ENCODE data around the gene BDKRB2. TPM values are rescaled to one million over a fixed set of nuclear protein-coding genes. Genes with fewer than 3 reads are reported as not detected.

Gene BDKRB2
- total RNA-seq, 1 experiment from 2014 or later = 0.21 TPM

DNA sequence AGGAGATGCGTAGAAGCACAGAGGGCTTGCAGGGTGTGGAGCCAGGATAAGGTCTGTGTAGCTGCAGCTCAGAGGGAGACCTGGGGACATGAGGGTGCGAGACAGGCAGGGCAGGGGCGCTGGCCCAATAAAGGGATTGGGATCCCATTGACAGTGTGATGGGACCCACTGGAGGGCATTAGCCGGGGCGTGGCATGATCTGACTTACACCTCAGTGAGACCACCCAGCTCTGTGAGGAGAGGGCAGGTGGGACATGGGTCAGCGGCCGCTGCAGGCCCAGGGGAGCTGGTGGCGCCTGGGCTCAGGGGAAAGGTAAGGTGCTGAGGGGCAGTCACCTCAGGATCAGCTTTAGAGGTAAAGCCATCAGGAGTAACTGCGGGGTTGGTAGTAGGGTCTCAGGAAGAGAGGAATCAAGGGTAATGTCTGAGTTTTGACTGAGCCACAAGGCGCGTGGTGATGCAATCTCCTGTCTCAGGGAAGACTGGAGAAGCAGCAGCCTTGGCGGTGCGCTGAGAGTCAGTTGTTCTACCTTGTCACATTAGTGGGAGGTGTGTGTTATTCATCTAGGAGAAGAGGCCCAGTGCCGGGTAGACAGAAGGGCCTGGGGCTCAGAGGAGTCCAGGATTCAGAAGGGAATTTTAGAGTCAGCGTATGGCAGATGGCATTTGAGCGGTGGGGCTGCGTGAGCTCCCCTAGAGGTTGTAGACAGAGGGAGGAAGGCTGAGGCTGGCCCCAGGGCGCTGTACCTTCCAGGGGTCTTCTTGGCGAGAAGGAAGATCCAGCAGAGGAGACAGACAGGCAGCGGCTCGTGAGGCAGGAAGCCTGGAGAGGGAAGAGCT lies 30.8 kb upstream of the BDKRB2 start:
- CTCF ChIA-PET = no interaction called here
- intact Hi-C loops (cut with micrococcal nuclease; ENCODE audit: unreplicated experiment) = no loop called here
- H3K36me3 ChIP-seq (ENCODE audit: insufficient read depth, low read length, poor library complexity, severe bottlenecking) = no peaks in the 10 kb centered on the region
- H3K27ac ChIP-seq (ENCODE audit: low read depth, low read length, poor library complexity, severe bottlenecking) = no peak overlapping the region
- no peak for TF ChIP-seq EZH2 (IDR thresholded peaks at IDR 0.05; ENCODE audit: borderline replicate concordance, low read depth, low read length, poor library complexity, severe bottlenecking)
- TF ChIP-seq, protein P1, sequence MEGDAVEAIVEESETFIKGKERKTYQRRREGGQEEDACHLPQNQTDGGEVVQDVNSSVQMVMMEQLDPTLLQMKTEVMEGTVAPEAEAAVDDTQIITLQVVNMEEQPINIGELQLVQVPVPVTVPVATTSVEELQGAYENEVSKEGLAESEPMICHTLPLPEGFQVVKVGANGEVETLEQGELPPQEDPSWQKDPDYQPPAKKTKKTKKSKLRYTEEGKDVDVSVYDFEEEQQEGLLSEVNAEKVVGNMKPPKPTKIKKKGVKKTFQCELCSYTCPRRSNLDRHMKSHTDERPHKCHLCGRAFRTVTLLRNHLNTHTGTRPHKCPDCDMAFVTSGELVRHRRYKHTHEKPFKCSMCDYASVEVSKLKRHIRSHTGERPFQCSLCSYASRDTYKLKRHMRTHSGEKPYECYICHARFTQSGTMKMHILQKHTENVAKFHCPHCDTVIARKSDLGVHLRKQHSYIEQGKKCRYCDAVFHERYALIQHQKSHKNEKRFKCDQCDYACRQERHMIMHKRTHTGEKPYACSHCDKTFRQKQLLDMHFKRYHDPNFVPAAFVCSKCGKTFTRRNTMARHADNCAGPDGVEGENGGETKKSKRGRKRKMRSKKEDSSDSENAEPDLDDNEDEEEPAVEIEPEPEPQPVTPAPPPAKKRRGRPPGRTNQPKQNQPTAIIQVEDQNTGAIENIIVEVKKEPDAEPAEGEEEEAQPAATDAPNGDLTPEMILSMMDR (conservative IDR thresholded peaks at IDR 0.05; ENCODE audit: low read depth, low read length) = no peak
- H3K4me3 ChIP-seq (ENCODE audit: low read depth, low read length, poor library complexity, severe bottlenecking) = no peak overlapping the region
- DNase-seq (ENCODE audit: low spot score) = no peak
- peaks cover 4% of the 10 kb centered on the region for H3K27me3 ChIP-seq (replicated peaks; ENCODE audit: insufficient read depth, low read depth, low read length, poor library complexity)
- POLR2A ChIA-PET (ENCODE audit: low non-redundant PET) = no interaction called here
- no TSS peak for BruUV-seq (replicated peaks)
- no peaks in the 10 kb centered on the region for H3K9me3 ChIP-seq (ENCODE audit: low read depth, low read length, poor library complexity, severe bottlenecking)
- no peaks in the 10 kb centered on the region for H3K4me1 ChIP-seq (ENCODE audit: insufficient read depth, low read length, poor library complexity, severe bottlenecking)

DNA sequence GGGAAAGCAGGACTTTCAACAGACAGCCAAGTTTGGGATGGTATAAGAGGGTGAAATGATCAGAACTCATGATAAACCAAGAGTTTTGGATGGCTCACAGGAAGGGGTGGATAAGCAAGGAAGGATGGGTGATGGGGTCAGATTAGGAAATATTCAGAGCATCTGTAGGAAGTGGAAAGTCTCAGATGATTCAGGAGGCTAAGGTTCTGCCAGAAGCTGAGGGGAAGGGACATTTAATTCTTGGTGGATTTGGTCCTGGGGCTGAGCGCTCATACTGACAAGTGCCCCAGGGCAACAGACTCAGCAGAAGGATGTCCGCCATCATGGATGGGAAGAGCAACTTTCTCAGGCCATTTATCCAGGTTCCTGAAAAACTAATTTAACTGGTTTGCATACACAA lies 28.4 kb upstream of the BDKRB2 start:
- Histone ChIP-seq H3K36me3 (ENCODE audit: insufficient read depth, low read length, poor library complexity, severe bottlenecking) (no peaks in the 10 kb centered on the region), H3K4me3 (ENCODE audit: low read depth, low read length, poor library complexity, severe bottlenecking) (no peak overlapping the region), H3K27ac (ENCODE audit: low read depth, low read length, poor library complexity, severe bottlenecking) (no peak overlapping the region), H3K27me3 (replicated peaks; ENCODE audit: insufficient read depth, low read depth, low read length, poor library complexity) (peaks cover 4% of the 10 kb centered on the region), H3K4me1 (ENCODE audit: insufficient read depth, low read length, poor library complexity, severe bottlenecking) (no peaks in the 10 kb centered on the region), H3K9me3 (ENCODE audit: low read depth, low read length, poor library complexity, severe bottlenecking) (no peaks in the 10 kb centered on the region)
- DNase-seq (ENCODE audit: low spot score) = no peak
- POLR2A ChIA-PET (ENCODE audit: low non-redundant PET) = no interaction called here
- no TSS peak for BruUV-seq (replicated peaks)
- TF ChIP-seq, protein P1 (conservative IDR thresholded peaks at IDR 0.05; ENCODE audit: low read depth, low read length) = no peak
- TF ChIP-seq EZH2 (IDR thresholded peaks at IDR 0.05; ENCODE audit: borderline replicate concordance, low read depth, low read length, poor library complexity, severe bottlenecking) = no peak
- intact Hi-C loops (cut with micrococcal nuclease; ENCODE audit: unreplicated experiment) = no loop called here
- CTCF ChIA-PET = no interaction called here

DNA sequence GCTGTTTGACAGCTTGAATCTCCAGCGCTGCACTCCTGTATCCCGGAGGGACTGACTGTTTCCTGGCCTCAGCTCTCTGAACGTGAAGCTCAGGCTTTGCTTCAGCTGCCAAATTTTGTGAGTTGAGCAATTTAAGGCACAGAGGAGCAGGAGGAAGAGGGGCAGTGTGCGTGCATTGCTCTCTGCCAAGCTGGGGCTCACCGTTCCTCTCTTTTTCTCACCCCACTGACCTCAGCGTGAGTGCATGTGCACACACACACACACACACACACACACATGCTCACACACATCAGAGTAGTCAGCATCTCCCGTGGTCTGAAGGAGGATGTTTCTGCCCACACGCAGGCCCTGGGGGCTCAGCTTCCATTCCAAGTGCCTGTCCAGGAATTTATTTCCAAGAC lies 27.8 kb upstream of the BDKRB2 start:
- ChIA-PET CTCF (no interaction called here), POLR2A (ENCODE audit: low non-redundant PET) (no interaction called here)
- no peaks in the 10 kb centered on the region for H3K4me1 ChIP-seq (ENCODE audit: insufficient read depth, low read length, poor library complexity, severe bottlenecking)
- peaks cover 4% of the 10 kb centered on the region for H3K27me3 ChIP-seq (replicated peaks; ENCODE audit: insufficient read depth, low read depth, low read length, poor library complexity)
- TF ChIP-seq EZH2 (IDR thresholded peaks at IDR 0.05; ENCODE audit: borderline replicate concordance, low read depth, low read length, poor library complexity, severe bottlenecking) = no peak
- TF ChIP-seq, protein P1 (conservative IDR thresholded peaks at IDR 0.05; ENCODE audit: low read depth, low read length) = no peak
- H3K9me3 ChIP-seq (ENCODE audit: low read depth, low read length, poor library complexity, severe bottlenecking) = no peaks in the 10 kb centered on the region
- no TSS peak for BruUV-seq (replicated peaks)
- H3K27ac ChIP-seq (ENCODE audit: low read depth, low read length, poor library complexity, severe bottlenecking) = no peak overlapping the region
- no peaks in the 10 kb centered on the region for H3K36me3 ChIP-seq (ENCODE audit: insufficient read depth, low read length, poor library complexity, severe bottlenecking)
- intact Hi-C loops (cut with micrococcal nuclease; ENCODE audit: unreplicated experiment) = no loop called here
- DNase-seq (ENCODE audit: low spot score) = no peak
- no peak overlapping the region for H3K4me3 ChIP-seq (ENCODE audit: low read depth, low read length, poor library complexity, severe bottlenecking)

Data from A673 (cell line).